ENCODE results near the gene CDCA4.

GRCh38 chr14:104983231-104983721 is 37.6 kb downstream of the CDCA4 start:
- TF ChIP-seq CTCF (IDR thresholded peaks at IDR 0.05; ENCODE audit: poor library complexity) (no peak), EZH2 (IDR thresholded peaks at IDR 0.05; ENCODE audit: borderline replicate concordance) (no peak), EZH2phosphoT487 (IDR thresholded peaks at IDR 0.05; ENCODE audit: low read depth, severe bottlenecking, unreplicated experiment) (no peak)

All from hepatocyte (in vitro differentiated cells).